Memory B cell (primary cell): ENCODE measurements around the gene LTA.

Experiments
- ATAC-seq: fragments of 150-1000 bp; cut with Tn5 transposase; 2 replicates; pipeline ENCODE4 v1.10.0; 2021; ENCODE audit warnings: low read depth, mild to moderate bottlenecking, moderate library complexity
- DNase-seq, 2 donors: peaks; one replicate each; pipeline ENCODE4 v3.0.0; 2022; ENCODE audit warnings: low spot score in 2 of 2
- H3K27ac Mint-ChIP-seq: one replicate; pipeline ENCODE4 v1.8.0; 2022; ENCODE audit warnings: mild to moderate bottlenecking, moderate library complexity, mixed read lengths
- H3K27me3 Mint-ChIP-seq: one replicate; pipeline ENCODE4 v1.8.0; 2022; ENCODE audit warnings: mixed read lengths
- H3K36me3 Mint-ChIP-seq: one replicate; pipeline ENCODE4 v1.8.0; 2022; ENCODE audit warnings: mild to moderate bottlenecking, mixed read lengths
- H3K4me1 Mint-ChIP-seq: one replicate; pipeline ENCODE4 v1.8.0; 2022; ENCODE audit warnings: mixed read lengths
- H3K4me3 Mint-ChIP-seq: one replicate; pipeline ENCODE4 v1.8.0; 2022; ENCODE audit warnings: mild to moderate bottlenecking, moderate library complexity, mixed read lengths
- H3K9me3 Mint-ChIP-seq: one replicate; pipeline ENCODE4 v1.8.0; 2022; ENCODE audit warnings: mixed read lengths

LTA gene

GRCh38 chr6:31534521-31535040, 37.5 kb upstream of the LTA start:
- Mint-ChIP-seq H3K4me3 (no peak overlapping the region), H3K36me3 (peaks cover 58% of the 10 kb centered on the region), H3K27me3 (no peaks in the 10 kb centered on the region), H3K27ac (no peak overlapping the region), H3K9me3 (no peaks in the 10 kb centered on the region), H3K4me1 (peaks cover 31% of the 10 kb centered on the region)
- ATAC-seq (no peak), DNase-seq (no peak)

DNA sequence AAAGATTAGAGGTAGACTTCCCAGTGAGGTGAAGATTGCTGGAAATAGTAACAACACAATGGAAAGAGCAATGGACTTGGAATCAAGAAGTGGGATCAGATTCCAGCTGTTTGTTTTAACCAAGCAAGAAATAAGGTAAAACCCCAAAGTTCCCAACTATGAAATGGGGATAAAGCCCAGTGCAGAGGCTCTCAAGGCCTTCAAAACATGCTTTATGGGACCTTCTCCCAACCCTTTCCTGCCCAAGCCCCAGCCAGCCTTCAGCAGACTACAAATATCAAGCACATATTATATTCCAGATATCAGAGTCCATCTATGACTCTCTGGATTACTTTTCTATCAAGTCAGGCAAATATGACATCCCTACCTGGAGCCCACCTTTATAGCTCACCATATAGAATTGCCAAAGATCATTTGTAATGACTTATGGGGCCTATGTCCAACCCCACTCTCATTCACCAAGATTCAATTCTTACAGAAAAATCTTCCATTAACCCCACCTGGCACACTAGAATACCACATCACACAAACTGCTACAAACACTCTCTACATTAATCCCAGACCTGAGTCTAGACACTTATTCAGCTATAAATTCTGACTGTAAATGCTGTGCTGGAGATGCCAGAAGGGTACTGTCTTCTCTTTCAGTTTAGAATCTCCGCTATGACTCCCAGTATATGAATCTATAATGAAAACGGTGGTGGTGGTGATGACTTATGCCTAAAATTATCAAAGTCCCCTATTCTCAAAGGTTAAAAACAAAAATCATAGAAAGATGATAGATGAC, 36.4 kb upstream of the LTA start:
- DNase-seq (no peak), ATAC-seq (no peak)
- no peak overlapping the region for H3K4me3 Mint-ChIP-seq
- H3K27ac Mint-ChIP-seq, result no peak overlapping the region
- H3K4me1 Mint-ChIP-seq, result peaks cover 36% of the 10 kb centered on the region
- no peaks in the 10 kb centered on the region for H3K27me3 Mint-ChIP-seq
- peaks cover 58% of the 10 kb centered on the region for H3K36me3 Mint-ChIP-seq
- H3K9me3 Mint-ChIP-seq, result no peaks in the 10 kb centered on the region

DNA sequence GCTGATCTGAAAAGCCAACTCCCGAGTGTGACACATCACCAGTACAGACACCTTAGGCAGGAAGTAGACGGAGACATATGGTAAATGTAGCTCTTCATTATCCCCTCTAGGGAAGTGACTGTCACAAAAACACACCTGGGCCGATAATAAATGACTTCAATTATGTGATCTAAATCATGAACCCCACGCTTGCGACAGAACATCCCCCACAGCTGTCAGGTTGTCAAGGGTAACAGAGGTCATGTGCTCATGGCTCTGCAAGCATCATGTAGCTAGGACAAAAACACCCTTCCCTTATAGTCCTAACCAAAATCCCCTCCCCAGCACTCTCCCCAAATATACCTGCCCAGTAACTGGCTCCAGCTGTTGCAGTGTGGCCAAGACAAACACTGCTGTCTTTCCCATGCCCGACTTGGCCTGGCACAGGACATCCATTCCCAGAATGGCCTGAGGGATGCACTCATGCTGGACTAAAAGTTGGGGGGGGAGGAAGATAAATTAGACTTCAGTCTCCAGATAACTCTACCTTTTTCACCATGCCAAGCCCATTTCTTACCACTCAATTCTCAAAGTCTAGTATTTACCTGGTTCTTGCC, 33.2 kb upstream of the LTA start:
- H3K27ac Mint-ChIP-seq, result peak overlapping the region; percentile 94
- H3K9me3 Mint-ChIP-seq, result no peaks in the 10 kb centered on the region
- H3K4me1 Mint-ChIP-seq, result peaks cover 33% of the 10 kb centered on the region
- DNase-seq (no peak), ATAC-seq (no peak)
- no peaks in the 10 kb centered on the region for H3K27me3 Mint-ChIP-seq
- H3K4me3 Mint-ChIP-seq, result peak overlapping the region; percentile 2
- H3K36me3 Mint-ChIP-seq, result peaks cover 47% of the 10 kb centered on the region

GRCh38 chr6:31540640-31541039, 31.4 kb upstream of the LTA start:
- H3K27ac Mint-ChIP-seq, result peak overlapping the region; percentile 94
- no peaks in the 10 kb centered on the region for H3K27me3 Mint-ChIP-seq
- H3K9me3 Mint-ChIP-seq, result no peaks in the 10 kb centered on the region
- DNase-seq (no peak), ATAC-seq (no peak)
- peak overlapping the region; percentile 94 for H3K4me3 Mint-ChIP-seq
- peaks cover 36% of the 10 kb centered on the region for H3K36me3 Mint-ChIP-seq
- H3K4me1 Mint-ChIP-seq, result peaks cover 33% of the 10 kb centered on the region

GRCh38 chr6:31541059-31541657, 30.9 kb upstream of the LTA start:
- Mint-ChIP-seq H3K36me3 (peaks cover 31% of the 10 kb centered on the region), H3K4me1 (peaks cover 30% of the 10 kb centered on the region), H3K27me3 (no peaks in the 10 kb centered on the region), H3K4me3 (peak overlapping the region; percentile 94), H3K27ac (peak overlapping the region; percentile 94), H3K9me3 (no peaks in the 10 kb centered on the region)
- ATAC-seq (peak; percentile 37), DNase-seq (peak in 1 of 2 donors; percentile 58)

- peak within 1 kb of the TSS; percentile 94 for H3K4me3 Mint-ChIP-seq
- ATAC-seq, result peak; percentile 69
- peaks cover 26% of the 10 kb centered on the region for H3K36me3 Mint-ChIP-seq
- H3K27me3 Mint-ChIP-seq, result no peaks in the 10 kb centered on the region
- H3K9me3 Mint-ChIP-seq, result no peaks in the 10 kb centered on the region
- peak; percentile 85 to 91 for DNase-seq
- H3K27ac Mint-ChIP-seq, result peak within 1 kb of the TSS; percentile 94
- H3K4me1 Mint-ChIP-seq, result peaks cover 35% of the 10 kb centered on the region
Measured at GRCh38 chr6:31541658-31542521, 30.2 kb upstream of the LTA start, which contains the start of gene DDX39B. Gene DDX39B (minus strand): TSS chr6:31542003. CDS start chr6:31540532, 1,471 bp downstream.

DNA sequence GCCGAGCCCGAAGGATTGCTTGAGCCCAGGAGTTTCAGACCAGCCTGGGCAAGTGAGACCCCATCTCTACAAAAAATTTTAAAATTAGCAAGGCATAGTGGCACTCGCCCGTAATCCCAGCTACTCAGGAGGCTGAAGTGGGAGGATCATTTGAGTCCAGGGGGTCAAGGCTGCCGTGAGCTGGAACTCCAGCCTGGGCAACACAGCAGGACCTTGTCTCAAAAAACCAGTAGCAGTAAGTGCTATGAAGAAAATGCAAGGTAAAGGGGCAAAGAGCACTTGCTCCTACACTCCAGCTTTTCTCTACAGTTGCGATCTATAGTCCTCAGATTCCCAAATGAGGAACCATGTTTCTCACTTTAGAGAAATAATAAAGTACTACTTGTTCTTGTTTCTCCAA, 28.4 kb upstream of the LTA start:
- Mint-ChIP-seq H3K27ac (no peak overlapping the region), H3K36me3 (peaks cover 17% of the 10 kb centered on the region), H3K9me3 (no peaks in the 10 kb centered on the region), H3K4me1 (peaks cover 34% of the 10 kb centered on the region), H3K27me3 (no peaks in the 10 kb centered on the region), H3K4me3 (no peak overlapping the region)
- no peak for DNase-seq
- ATAC-seq, result no peak

DNA sequence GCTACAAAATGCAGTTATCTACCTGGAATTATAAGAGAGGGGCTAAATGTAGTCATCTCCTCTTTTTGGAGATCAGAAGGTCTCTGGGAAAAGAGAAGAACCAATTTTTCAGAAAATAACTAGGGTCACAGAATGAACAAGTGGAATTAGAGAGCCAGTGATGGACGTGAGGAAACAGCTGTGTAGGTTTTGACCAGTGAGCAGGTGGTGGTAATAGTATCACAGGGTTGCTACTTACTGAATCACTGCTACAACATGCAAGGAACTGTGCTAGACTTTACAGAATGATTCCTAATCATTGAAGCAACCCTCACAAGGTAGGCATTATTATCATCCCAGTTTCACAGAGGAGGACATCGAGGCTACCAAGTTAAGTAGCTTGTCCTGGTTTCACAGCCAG, 27.4 kb upstream of the LTA start:
- DNase-seq, result no peak
- H3K36me3 Mint-ChIP-seq, result peaks cover 8% of the 10 kb centered on the region
- H3K4me1 Mint-ChIP-seq, result peaks cover 29% of the 10 kb centered on the region
- no peak overlapping the region for H3K4me3 Mint-ChIP-seq
- H3K9me3 Mint-ChIP-seq, result no peaks in the 10 kb centered on the region
- H3K27me3 Mint-ChIP-seq, result no peaks in the 10 kb centered on the region
- H3K27ac Mint-ChIP-seq, result no peak overlapping the region
- no peak for ATAC-seq

DNA sequence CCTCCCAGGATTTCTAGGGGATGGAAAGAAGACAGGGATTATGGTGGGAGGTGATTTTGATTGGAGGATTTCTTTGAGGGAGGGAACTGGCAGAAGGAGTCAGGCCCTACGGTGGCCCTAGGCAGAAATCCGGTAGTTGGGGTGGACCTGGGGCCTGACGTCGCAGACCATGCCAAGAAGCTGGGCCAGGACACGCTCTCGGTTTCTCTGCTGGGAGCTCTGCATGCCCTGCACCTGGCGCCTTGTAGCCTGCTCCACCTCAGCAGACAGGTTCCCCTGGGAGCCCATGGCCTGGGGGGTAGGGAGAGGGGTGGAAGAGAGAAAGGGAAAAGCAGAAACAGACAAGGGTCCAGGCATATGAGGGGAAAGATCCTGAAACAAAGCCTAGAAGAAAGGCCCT, 26.8 kb upstream of the LTA start:
- H3K9me3 Mint-ChIP-seq, result no peaks in the 10 kb centered on the region
- H3K4me3 Mint-ChIP-seq, result no peak overlapping the region
- DNase-seq (no peak), ATAC-seq (no peak)
- no peak overlapping the region for H3K27ac Mint-ChIP-seq
- no peaks in the 10 kb centered on the region for H3K27me3 Mint-ChIP-seq
- peaks cover 3% of the 10 kb centered on the region for H3K36me3 Mint-ChIP-seq
- peaks cover 24% of the 10 kb centered on the region for H3K4me1 Mint-ChIP-seq

DNA sequence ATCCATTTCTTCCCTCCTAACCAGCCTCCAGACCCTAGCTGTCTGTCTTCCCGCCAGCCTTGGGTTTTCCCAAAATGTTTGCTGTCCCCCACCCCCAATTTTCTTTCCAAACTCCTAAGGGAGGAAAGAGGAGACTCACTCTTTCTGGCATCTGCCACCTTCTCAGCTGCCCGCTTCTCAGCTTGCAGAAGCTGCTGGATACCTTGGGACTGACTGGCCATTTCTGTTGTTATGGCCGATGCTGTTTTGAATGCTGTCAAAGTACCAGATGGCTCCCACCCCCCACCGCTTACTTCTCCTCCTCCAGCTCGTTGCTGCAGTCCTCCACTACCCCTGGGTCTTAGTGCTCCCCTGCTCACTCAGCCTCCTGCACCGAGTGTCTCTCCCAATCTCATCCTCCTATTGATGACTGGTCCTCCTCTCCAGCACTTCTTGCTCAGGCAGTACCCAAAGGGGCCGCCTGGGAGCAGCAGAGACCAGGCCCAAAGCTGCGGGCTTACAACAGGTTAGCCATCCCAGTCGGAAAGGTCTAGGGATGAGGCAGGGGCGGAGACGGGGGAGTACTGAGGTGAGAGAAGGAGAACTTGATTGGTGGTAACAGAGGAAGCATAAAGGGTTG, 25.6 kb upstream of the LTA start, which contains the start of gene ATP6V1G2:
TSS of gene ATP6V1G2 (minus strand) at position 270 of the 619 bp plus-strand sequence. CDS start at position 221, 49 bp downstream.
- peak; percentile 45 for ATAC-seq
- no peaks in the 10 kb centered on the region for H3K36me3 Mint-ChIP-seq
- peak within 1 kb of the TSS; percentile 89 for H3K4me3 Mint-ChIP-seq
- H3K4me1 Mint-ChIP-seq, result peaks cover 23% of the 10 kb centered on the region
- peak within 1 kb of the TSS; percentile 89 for H3K27ac Mint-ChIP-seq
- no peaks in the 10 kb centered on the region for H3K9me3 Mint-ChIP-seq
- H3K27me3 Mint-ChIP-seq, result no peaks in the 10 kb centered on the region
- DNase-seq, result peak; percentile 74 to 86

DNA sequence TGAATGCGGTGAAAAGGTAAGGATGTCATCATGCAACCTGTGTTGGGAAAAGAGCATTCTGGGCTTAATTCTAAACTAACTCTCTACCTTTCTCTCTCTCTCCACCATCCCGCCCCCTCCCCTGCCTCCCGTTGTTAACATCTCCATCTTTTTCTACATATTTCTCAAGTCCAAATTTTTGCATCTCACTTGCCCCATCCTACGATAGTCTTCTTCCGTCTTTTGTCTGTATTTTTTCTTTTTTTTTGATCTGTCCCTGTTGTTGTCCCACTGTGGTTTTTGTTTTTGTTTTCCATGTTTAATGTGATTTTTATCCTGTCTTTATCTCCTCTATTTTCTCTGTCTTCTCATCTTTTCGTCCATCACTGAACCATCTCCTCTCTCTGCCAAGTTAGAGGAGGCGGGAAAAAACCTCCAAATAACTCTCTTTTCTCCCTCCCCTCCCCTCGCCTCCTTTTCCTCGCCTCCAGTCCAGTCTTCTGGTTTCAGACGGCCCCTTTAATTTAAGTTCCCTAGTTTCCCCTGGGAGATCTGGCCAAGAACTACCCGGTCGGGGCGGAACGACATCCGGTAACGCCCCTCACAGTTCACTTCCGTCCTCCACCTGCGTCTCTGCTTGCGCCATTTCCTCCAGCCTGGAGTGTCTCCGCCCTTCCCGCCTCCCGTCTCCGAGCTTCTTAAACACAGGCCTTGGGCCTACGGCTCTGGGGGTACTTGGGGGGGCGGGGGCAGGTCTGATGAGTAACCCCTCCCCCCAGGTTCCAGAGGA, 24.9 kb upstream of the LTA start, which contains the start of gene NFKBIL1:
TSS of gene NFKBIL1 (plus strand) at position 651 of the 769 bp plus-strand sequence. CDS start at position 738, 87 bp downstream.
- no peaks in the 10 kb centered on the region for H3K9me3 Mint-ChIP-seq
- peak within 1 kb of the TSS; percentile 89 for H3K4me3 Mint-ChIP-seq
- DNase-seq (peak; percentile 74 to 86), ATAC-seq (peak; percentile 89)
- H3K36me3 Mint-ChIP-seq, result no peaks in the 10 kb centered on the region
- no peaks in the 10 kb centered on the region for H3K27me3 Mint-ChIP-seq
- H3K27ac Mint-ChIP-seq, result peak within 1 kb of the TSS; percentile 89
- H3K4me1 Mint-ChIP-seq, result peaks cover 24% of the 10 kb centered on the region

- Mint-ChIP-seq H3K4me1 (peaks cover 24% of the 10 kb centered on the region), H3K4me3 (peak overlapping the region; percentile 89), H3K27me3 (no peaks in the 10 kb centered on the region), H3K9me3 (no peaks in the 10 kb centered on the region), H3K36me3 (no peaks in the 10 kb centered on the region), H3K27ac (peak overlapping the region; percentile 89)
- no peak for ATAC-seq
- no peak for DNase-seq
Measured at GRCh38 chr6:31547727-31548543, 24.2 kb upstream of the LTA start.
